Activated CD8-positive, alpha-beta memory T cell treated with anti-CD3 and anti-CD28 coated beads, Interleukin-2, amount 50 U/mL, for 48 hours (primary cell): ENCODE data around the gene ASB18.
A peak's percentile ranks its signal among the peaks of the same experiment; 100 is the strongest.

Experiments used
- DNase-seq: peaks from one replicate; pipeline ENCODE4 v3.0.0-alpha.2; 2020

The ASB18 gene

DNA sequence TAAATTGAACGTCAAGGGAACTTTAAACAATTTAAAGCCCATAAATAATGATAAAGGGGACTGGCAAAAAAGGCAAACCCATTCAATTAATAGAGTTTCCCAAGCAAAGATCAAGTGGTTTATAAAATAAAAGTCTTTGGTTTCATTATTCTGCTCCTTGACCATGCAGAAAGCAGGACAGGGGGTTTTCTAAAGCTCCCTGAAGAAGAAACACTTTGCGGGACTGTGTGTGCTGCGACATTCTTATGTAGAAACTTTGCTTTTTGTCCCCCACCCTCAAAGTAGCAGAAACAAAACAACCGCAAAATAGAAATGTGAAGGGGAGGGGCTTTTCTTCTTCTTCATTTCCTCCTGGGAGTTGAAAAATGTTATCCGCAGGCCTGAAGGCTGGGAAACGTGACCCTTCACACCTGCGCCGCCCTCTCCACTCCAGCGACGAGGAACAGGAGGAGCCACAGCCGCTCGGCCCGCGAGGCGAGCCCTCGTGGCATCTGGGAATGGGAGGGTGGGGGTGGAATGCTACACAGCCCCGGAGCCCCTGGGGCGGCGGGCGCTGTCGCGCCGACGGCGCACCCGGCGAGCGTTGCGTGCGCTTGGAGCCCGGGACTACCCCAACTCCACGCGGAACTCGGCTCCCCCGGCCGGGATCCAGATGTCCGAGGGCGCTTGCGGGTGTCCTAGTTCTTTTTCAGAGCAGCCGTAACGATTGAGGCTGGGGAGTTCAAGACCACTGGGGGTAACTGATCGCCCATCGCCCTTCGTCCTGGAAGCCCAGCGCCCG is 91.8 kb downstream of the ASB18 start:
- no peak for DNase-seq

GRCh38 chr2:236171680-236172254 is 92.4 kb downstream of the ASB18 start:
- no peak for DNase-seq

GRCh38 chr2:236171181-236171679 is 93.0 kb downstream of the ASB18 start:
- DNase-seq = no peak

- DNase-seq = no peak
These were observed 93.5 kb downstream of the ASB18 start for GRCh38 chr2:236170590-236171165.

DNA sequence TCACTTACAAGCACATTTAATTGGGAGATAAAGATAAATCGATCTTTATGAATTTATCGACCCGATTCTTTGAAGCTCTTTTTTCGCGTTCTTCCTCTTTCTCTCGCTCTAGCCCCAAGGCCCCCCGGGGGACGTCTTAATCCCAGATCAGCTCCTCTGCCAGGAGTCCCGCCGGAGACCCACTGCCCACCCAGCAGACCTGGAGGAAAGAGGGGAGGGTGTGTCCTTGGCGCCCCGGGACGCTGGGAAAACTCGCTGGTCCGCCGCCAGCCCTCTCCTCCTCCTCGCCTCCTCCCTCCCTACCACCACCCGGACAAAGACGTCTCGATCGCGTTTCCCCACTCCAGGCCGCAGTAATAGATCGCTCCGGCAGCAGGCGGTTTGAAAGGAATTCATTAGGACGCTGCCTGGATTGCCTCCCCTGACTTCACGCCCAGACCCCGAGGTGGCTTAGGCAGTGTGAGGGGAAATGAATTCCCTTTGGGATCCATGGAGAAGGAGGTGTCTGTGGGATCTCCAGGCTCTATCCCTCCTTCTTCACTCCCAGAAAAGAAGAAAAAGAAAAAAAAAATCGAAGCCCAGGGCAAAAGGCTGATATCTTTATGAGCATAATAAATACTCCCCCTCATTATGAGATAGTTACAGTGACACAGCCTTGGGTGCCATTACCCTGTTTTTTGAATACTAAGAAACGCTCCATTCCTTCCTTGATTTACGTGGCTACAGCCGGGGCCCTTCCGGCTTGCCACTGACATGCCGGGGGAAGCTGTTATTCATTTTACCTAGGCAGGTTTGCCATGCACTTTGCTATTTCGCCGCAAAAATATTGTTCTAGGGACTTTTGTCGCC is 94.2 kb downstream of the ASB18 start:
- DNase-seq = no peak

- no peak for DNase-seq
These were observed 95.0 kb downstream of the ASB18 start for GRCh38 chr2:236169151-236169721.

GRCh38 chr2:236168110-236169080 is 95.8 kb downstream of the ASB18 start, which contains the start of gene GBX2:
TSS of gene GBX2 (minus strand) at chr2:236168386. CDS start at chr2:236167971, 415 bp downstream.
- DNase-seq = no peak

DNA sequence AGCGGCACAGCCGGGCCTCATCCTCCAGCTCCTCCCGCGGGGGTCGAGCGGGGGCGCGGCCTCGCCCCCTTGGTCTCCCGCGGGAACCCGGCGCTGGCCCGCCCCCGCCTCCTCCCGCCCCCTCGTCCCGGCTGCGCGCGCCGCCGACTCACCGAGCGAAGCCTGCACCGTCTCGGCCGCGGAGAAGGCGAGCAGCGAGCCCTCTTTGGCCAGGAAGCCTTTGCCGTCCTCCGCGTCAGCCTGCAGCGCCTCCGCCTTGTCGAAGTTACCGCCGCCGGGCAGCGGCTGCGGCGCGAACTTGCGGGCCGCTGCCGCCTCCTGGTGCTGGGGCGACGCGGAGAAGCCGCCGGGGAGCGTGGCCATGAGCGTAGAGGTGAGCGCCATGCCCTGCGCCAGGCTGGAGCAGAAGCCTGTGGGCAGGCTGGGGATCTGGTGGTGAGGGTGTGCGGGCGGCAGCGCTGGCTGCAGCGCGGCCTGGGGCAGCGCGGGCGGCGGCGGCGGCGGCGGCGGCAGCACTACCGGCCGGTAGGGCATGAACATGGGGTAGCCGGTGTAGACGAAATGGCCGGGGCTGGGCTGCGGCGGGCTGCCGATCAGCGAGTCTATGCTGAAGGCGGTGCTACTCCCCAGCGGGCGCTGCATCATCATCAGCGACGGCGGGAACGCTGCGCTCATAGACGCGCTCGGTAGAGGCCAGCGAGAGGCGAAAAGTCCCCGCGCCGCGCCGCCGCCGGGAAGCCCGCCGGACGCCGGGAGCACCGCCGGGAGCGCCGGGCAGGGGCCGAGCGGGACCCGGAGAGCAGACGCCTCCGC is 96.7 kb downstream of the ASB18 start:
- DNase-seq = peak; percentile 56

DNA sequence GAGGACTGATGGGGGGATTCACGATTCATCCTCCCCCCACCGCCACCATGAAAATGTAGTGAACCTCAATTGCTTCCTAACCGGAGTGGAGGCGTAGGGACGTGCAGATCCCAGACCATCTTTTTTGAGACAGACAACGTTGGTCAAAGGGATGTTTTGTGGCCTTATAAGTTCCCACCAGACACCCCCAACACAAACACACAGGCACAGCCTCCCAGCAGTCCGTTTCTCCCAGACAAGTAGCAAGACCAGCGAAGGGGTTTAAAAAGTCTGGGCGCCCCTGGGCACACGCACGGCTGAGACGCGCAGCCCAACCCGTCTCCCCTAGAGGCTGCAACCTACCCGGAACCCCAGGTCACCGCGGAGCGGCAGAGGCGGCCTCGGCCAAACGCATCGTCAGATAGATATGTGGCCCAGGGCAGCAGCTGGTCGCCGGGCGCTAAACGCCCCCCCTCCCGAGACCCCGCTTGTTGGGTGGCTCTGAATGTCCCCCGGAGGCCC is 97.4 kb downstream of the ASB18 start:
- DNase-seq = peak; percentile 55

DNA sequence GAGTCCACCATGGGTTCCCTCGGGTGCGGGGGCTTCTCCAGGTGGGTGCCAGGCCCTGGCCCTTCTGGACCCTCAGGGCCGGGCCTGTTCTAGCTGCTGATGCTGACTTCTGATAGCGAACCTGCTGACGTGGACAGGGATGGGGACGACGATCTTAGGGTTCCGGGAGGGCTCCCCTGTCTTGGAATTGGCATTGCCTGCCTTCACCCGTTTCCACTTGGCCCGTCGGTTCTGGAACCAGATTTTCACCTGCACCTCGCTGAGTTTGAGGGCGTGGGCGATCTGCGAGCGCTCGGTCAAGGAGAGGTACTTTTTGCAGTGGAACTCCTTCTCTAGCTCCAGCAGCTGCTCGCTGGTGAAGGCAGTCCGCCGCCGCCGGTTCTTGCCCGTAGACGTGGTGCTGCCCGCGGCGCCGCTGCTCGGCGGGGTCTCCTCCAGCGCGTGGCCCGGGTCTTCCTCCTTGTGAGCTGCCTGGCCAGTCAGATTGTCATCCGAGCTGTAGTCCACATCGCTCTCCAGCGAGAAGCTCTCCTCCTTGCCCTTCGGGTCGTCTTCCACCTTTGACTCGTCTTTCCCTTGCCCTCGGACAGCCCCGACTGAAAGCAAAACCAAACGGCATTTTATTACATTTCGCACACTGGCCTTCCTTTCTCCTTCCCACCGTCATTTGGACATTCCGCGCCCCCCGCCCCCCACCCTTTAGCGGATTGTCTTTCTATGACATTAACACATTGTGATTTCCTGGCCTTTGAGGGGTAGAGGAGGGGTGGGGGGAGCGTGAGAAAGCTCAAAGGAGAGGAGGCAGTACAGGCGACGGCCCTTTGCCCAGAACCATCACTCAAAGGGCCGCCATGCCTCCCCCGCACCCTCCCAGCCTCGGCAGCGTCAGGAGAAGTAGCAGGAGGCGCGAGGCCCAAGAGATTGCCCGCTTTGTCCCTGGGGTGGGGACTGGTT is 98.1 kb downstream of the ASB18 start:
- DNase-seq = peak; percentile 60

- DNase-seq = no peak
These were observed 99.0 kb downstream of the ASB18 start for GRCh38 chr2:236164925-236165841.

DNA sequence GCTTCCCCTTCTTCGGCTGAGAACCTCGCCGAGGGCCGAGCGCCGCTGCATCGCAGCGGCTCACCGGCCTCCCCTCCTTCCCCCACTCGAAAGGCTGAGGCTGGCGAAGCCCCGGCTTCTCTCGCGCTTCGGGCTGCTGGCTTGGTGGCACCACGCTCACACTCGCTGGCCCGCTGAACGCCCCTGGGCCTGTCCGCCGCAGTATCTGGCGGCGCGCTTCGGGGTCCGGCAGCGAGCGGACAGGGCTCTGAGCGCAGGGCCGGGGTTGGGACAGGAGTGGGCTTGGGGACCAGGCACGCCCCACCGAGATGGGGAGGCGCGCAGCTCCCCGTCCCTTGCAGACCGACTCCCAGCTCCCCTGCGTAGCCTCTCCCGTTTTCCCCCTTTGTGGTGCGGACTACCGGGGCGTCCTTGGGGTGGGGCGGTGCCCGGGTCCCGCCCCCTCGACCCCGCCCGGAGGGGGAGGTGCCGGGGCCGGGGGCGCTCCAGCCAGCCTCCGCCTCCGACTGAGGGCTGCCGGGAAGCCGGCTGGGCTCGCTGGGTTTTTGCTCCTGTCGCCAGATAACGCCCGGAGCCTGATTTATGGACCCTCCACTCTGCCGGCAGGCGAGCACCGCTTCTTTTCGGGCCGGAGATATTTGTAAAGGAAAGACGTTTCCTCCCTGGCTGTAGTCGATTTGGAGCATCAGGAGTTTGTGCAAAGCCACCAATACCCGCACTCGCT is 99.8 kb downstream of the ASB18 start:
- peak; percentile 54 for DNase-seq

DNA sequence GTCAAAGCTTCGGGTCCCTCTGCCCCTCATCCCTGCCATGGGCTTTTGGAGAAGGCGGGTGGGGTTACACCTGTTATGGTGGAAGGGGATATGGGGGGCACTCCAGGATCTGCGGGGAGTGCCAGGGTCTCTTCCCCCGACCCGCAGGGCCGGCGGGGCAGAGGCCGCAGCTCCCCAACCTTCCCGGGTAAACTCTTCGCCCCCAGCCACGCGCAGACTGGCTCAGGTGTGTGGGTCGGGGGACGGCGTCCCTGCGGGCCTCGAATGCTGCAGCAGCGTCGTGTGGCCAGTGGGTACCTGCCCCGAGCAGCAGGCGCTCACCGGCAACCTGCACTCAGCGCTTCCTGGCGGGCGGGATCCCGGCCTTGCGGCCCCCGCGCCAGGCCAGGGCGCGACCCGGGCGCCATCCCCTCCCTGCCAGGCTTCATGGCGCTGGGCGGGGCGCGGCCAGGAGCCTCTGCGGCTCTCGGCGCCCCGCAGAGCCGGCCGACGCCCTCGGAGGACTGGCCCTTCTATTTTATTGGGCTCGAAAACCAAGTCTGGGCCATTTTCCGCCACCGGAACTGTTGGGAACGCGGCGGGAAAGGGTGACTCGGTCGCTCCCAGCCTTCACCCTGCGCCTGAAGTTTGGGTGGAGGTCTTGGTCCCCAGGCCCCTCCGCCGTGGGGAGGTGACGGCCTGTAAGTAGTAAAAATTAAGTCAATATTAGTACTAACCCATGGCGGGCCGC is 100.6 kb downstream of the ASB18 start:
- no peak for DNase-seq

GRCh38 chr2:236162882-236163470 is 101.2 kb downstream of the ASB18 start:
- DNase-seq = peak; percentile 50

GRCh38 chr2:236162031-236162845 is 102.0 kb downstream of the ASB18 start:
- no peak for DNase-seq
